NCI-H128 (cell line): ENCODE measurements around the gene FXYD6.
A peak's percentile ranks its signal among the peaks of the same experiment; 100 is the strongest.
"Not testable (repeated sequence)": the region's sequence is repeated elsewhere in the genome, so short reads cannot be mapped to it uniquely, and the experiment has no call there.

Source experiments
- DNase-seq: peaks from one replicate; lab custom pipeline; 2025; ENCODE audit not compliant: unreplicated experiment; lab: John Stamatoyannopoulos, UW

FXYD6 gene, protein sequence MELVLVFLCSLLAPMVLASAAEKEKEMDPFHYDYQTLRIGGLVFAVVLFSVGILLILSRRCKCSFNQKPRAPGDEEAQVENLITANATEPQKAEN

DNA sequence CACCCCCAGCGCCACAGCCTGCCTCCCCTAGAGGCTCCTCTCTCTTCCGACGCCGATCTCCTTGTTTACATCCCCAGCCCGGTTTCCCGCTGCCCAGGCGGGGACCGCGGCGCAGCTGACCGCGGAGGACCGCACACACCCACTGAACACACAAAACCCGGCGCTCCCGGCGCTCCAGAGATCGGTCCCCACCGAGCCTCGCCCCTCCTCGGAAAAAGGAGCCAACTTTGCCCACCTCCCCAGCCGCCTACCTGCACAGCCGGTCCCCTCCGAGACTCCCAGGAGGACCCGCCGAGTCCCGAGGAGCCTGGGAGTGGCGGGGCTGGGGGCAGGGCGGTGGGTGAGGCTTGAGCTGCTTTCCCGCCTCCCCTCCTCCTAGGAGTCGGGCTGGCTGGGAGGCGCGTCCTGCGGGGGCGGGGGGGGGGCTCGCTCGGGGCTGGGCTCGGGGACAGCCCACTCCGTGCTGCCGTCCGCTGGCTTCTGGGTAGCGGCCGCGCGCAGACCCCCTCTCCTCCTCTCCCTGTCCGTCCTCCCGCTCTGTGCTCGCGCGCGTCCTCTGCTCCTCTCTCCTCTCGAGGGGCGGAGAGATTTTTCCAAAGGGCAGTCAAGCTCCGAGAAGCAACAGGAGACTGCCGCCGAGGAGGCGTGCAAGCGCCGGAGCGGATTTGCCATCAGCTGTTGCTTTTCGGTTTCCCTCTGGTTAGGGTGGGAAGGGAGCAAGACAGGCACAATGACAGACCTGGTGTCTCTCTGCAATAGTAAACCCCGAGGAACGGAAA, at the start of gene FXYD6:
FXYD6 (minus strand) TSS at position 318 of the 779 bp plus-strand sequence. CDS start 33,882 bp downstream, outside the sequence.
- DNase-seq = peak; percentile 59

DNA sequence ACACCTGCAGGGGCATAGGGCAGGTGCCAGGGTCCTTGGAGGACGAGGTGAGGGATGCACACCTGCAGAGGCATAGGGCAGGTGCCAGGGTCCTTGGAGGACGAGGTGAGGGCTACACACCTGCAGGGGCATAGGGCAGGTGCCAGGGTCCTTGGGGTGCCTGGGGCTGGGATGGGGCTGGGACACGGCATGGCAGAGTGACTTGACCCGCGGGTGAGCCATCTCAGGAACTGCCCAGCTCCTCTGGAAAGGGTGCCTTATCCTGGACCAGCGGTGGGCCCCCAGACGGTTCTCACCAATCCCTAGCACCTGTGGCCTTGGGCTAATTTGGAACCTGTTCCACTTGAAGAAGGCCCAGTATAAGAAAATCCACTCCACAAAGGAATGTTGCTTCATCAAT, 49.7 kb upstream of the FXYD6 start:
- DNase-seq = not testable (repeated sequence)

DNA sequence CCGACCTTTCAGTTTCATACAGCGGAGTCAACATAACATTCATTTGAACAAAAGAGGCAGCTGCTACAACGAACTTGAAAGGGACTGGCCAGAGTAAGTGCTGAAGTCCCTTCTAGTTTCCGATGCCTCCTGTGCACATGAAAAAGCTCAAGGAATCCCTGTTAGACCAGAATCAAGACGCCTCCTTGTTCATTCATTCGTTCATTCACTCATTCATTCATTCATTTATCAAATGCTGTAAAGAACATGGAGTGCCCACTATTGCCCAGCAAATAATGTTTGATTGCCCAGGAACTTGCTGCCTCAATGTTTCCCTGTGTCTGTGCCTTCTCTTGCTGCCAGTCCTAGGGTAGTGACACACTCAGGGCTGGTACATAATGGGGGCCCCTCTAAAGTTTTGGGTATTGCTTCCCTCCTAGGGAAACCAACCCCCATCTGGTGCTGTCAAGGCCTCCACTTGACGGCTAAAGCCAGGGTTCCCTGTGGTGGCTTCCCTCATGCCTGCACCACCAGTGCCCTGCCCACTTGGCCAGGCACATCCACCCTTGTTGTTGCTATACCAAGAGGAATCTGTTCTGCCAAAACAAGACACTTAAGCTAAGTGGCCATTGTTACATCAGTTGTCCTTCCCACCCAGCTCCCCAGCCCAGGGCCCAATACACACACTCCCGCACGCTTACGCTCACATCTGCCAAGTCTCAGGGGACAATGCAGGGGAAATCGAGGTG, 48.9 kb upstream of the FXYD6 start:
- no peak for DNase-seq

DNA sequence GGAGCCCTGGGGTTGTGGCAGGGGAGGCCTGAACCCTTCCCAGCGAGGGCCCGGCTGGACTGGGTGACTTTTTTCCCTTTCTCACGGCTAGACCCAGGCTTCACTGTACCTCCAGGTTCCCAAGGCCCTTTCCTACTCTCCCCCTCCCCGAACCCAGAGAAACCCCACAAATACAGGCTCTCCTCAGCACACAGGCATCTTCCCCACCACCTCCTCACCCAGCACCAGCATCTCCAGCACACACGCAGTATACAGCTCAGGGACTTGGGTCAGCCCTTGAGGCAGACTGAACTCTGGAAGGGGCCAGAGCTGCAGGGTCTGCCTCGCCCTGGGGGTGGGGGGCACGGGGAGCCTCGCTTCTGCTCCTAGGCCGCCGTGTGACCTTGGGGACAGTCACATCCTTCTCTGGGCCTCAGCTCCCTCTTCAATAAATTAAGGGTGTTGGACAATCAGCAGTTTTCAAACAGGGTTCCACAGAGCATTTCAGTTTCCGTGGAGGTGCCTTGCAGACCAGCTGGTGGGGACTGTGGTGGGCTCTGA, 48.2 kb upstream of the FXYD6 start:
- DNase-seq = no peak

DNA sequence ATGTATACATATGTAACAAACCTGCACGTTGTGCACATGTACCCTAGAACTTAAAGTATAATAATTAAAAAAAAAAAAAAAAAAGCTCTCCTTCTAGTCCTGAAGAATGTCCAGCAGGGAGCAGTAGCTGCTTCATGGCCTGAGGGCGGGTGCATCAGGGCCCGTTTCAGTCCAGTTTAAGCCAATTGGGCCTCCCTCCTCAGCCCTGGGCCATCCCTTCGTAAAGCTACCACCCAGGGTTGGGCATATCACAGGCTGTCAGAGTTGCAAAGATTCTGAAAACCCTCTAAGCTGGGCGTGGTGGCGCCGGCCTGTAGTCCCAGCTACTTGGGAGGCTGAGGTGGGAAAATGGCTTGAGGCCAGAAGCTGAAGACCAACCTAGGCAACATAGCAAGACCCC, 47.3 kb upstream of the FXYD6 start:
- DNase-seq = no peak

DNA sequence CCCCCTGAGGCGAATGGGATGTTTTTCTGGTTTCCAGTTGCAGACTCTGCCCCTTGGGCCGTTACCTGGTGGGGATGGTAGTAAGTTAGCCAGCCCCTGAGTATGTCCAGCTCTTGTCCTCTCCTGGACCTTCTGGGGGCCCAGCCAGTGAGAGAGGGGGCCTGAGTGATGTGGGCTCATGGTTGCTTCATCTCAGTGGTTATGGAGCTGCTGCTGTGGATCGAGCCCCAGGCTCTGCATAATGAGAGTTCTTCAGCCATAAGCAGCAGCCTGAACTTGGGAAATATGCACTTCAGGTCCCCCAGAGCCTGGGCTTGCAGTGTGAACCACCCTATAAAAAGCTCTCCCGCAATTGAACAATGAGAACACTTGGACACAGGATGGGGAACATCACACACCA, 46.8 kb upstream of the FXYD6 start:
- no peak for DNase-seq

DNA sequence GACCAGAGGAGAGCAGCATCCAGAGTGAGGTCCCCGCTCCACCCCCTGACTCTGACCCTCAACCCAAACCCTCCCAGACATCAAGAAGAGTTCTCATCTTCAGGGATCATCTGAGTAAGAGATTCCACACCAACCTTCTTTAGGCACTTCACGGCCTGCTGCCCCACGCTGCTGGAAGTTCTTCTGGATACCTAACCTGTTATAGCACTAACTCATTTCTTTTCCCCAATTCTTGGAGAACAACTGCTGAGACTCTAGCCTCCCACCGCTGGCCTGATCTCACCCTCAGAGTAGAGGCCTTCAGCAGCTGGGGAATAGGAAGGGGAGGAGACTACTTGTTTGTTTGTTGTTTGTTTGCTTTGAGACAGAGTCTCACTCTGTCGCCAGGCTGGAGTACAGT, 45.4 kb upstream of the FXYD6 start:
- DNase-seq = no peak

DNA sequence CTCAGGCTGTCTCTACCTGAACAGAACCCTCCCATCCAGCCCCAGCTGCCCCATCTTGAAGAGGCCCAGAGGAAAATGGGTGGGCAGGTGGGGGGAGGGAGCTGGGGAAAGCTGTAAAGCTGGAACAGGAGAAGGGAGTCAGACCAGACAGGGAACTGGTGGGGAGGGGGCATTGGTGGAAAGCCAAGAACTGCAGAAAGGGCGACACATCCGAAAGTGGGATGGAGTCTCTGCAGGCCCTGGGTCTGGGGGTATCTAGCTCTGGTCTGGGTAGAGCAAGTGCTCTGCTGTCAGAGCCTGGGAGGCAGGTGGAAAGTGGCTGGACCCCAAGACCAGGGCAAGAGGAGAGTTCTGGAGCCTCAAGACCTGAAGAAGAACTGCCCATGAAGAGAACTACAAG, 45.0 kb upstream of the FXYD6 start:
- DNase-seq = no peak

DNA sequence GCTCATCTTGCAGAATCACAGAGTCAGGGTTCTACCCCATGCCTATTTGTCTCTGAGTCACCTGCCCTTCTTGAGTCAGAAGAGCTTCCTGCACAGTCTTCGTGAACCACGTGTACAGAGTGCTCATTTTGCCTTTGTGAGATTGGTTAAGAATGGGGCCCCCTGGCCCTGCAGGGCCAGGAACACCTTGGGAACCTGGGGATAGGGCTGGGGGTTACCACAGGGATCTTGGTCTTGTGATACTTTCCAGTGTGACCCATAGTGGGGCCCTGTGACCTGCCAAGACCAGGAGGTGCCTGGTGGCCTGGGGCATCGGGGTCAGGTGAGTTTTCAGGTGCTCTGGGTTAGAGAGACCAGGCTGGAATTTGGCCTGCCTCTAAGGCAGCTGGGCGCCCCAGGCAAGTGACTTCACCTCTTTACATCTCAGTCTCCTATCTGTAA, 43.3 kb upstream of the FXYD6 start:
- no peak for DNase-seq

DNA sequence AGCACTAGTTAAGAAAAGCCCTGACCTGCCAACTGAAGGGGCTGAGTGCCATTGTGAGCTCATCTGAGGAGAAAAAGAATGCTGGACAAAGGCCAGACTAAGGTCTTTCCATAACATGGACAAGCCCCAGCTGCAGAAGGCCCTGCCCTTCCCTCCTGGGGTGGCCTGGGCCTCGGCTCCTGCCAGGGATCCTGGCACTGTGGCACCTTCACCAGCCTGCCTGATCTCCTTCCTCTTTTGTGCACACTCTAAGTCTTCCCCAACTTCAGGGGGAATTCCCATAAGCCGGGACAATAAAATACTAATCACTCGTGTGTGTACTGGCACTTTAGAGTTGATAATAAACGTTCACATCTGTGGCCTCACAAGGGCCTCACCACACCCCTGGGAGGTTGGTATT, 42.9 kb upstream of the FXYD6 start:
- no peak for DNase-seq

DNA sequence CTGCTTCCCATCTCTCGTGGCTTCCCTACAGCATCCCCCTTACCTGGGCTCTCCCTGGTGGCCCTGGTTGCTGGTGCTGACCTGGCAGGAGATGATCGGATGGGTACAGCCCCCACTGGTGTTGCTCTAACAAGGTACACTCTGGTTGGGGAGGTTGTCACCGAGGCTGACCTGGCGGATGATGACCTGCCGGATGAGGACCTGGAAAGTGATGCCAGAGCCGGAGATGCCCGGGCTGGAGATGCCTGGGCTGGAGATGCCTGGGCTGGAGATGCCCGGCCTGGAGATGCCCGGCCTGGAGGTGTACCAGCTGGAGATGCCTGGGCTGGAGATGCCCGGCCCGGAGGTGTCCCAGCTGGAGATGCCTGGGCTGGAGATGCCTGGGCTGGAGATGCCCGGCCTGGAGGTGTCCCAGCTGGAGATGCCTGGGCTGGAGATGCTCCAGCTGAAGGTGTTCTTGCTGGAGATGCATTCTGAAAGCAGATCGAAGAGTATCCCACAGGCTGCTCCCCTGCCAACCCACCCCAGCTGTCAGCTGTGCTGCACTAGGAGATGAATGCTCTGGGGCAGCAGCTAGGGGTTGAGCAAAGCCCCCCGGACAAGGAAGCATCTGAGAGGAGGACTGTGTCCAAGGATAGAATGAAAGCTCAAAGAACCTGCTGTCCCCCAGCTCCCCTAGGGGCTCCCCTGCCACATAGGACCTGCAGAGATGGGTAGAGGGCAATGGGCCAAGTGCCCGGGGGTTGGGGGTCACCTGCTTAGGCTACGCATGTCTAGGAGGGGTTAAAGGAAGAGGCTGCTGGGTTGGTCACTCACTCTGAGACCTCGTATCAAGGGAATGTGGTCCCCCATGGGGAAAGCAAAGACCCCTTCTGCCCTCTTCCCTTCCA, 42.2 kb upstream of the FXYD6 start:
- no peak for DNase-seq

DNA sequence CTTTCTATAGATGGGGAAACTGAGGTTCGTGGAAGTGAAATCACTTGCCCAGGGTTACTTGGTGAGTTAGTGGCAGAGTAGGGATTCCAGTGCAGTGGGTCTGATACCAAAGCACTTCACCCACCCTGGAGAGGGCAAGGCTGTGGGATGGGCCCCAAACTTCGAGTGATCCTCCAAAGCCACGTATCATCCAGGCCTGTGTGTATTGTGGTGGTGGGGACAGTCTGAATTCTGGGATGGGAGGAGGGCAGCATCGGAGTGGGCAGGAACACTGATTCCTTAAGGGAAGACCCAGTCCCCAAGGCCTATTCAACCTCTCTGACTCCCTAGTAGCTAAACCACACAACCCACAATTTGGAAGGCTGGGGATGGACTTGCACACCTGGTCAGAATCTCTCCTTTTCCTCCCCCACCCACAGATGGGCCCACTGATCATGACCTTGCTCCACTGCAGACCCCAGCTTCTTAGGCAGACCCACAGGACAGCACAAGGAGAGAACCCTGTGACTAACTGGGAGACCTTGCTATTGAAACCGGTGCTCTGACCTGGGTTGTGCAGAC, 41.2 kb upstream of the FXYD6 start:
- DNase-seq = no peak

DNA sequence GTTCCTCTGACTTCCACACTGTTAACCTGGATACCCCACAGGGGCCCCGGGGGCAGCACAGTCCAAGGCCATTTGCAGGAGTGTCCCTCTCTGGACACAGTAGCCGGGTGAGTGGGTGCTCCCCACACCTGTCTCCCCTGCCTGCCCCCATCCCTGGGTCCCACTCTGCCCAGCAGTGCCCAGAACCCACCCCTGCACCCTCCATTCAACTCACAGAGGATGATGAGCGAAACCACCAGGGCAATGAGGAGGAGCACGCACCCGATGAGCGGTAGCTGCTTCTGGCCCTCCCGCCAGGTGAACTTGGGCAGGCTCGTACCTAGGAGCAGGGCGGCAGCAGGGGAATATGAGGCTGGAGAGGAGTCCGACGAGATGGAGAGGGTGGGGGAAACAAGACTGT, 40.5 kb upstream of the FXYD6 start:
- no peak for DNase-seq

DNA sequence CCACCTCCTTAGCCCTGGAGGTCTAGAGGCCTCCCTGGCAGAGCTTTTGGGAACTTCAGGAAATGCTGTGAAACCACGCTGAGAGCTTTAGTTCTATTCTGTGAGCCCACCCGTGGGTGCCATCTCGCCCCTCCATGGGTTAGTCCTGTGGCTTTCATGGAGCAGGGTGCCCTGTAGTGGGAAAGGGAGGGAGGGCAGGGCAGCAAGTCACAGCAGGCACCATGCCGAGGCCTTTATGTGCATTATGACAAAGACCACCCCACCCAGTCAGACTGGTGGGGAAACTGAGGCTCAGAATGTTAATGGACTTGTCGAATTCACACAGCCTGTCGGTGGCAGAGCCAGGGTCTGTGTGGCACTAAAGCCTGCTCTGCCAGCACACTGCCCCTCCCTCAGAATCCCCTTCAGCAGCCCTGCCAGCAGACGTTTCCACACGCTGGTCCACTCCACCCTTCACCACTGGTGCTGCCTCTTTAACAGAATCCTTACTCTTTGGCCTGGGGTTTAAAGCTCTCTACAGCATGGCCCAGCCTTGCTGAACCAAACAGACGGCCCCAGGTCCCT, 39.3 kb upstream of the FXYD6 start:
- no peak for DNase-seq

DNA sequence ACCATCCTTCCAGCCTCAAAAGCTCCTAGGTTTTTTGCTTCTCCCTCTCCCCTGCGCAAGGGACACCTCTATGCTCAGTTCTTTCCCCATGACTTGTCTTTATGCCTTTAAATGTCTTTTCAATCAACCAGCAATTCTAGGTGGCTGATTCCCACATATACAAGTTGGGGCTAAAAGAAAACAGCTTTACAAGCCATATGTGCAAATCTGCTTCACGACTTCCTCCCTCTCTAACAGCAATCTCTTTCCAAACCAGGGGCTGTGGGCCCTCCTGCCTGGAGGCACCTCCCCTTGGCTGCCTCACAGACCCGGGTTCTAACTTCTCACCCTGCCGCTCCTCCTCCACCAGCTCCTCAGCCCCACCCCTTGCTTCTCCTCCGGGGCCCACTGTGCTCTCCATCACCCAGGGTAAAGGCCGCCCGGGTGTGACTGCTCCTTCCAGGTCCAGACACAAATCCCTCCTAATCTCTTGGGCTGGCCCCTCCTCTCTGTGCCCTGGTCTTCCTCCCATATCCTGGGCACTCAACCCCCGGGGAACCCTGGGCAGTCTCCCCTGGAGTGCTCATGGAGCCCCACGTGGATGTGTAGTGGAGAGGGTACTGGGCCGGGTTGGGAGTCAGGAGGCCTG, 38.6 kb upstream of the FXYD6 start:
- DNase-seq = no peak

DNA sequence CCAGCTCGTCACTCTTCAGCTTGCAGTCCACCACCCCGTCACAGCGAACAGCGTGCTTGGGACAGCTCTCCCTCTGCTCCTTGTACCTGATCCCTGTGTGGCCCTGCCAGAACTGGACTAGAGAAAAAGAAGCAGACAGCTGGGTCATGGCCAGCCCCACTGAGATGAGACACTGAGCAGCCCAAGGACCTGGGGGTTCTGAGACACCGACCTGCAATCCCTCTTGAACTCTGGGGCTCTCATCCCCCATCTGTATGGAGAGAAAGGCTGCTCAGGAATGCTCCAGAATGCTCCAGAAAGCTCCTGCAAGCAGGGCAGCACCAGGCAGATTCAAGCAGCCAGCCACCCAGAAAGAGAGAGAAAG, 37.9 kb upstream of the FXYD6 start:
- DNase-seq = no peak

DNA sequence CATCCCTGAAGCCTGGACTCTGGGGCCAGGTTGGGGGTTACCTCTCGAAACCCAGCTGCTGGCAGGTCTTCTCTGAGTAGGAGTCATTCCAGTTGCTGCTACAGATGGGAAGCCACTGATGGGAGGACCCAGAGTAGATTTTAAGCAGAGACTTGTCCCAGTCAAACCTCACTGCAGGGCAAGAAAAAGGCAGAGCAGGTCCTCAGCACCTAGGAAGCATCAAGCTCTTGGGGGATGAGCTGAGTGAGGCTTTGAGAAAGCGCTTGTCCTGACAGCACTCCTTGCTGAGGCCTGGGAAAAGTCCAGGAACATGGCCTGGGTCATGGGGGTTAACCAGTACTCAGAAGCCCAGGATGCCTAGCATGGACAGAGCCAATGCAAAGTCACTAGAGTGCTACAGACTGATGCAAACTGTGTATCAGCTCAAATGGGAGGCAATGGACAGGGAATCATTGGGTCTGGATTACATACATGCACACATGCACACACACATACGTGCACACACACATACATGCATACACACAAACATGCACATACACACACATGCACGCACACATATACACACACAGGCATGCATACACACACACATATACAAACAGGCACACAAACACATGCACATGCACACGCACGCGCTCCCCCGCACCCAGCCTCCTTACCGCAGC, 37.4 kb upstream of the FXYD6 start:
- no peak for DNase-seq

DNA sequence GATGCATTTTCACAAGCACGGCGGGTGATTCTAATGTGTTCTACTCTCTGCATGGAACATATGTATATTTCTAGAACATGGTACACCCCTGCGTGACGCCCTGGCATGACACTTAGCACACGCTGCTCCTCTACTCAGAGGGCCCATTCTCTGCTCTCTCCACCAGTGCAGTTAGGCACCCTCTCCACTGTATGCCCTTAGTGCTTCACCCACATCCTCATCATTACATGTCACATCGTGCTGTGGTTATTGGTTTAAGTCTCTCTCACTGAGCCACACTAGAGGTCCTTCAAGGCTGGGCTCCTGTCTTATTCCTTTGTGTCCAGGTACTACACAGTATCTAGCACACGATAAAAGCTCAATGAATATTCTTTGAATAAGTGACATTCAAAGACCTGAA, 36.0 kb upstream of the FXYD6 start:
- no peak for DNase-seq

DNA sequence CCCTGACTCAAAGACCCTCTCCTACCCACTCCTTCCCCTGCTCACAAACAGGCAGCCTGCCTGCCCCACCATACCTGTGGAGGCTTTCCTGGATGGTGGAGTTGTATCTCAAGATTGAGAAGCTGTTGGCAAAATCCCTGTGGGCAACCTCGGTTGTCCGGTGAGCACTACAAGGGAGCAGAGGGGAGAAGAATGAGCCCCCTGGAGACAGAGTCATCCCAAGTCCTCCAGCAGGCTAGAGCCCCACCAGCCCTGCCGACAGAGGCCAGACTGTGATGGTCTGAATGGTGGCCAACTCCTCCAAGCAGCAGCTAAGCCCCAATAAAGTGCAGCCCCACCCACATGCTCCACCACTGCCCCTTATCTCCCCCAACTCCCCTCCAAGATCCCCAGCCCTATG, 35.2 kb upstream of the FXYD6 start:
- DNase-seq = no peak
